Fibroblast of lung (primary cell): Measurements from ENCODE around the gene SH3D19.

ENCODE experiments used
- CTCF ChIP-seq, 2 donors: IDR thresholded peaks in 1 of 2; conservative IDR thresholded peaks in 1 of 2; 1 replicate in 1 of 2; 2 replicates in 1 of 2; pipeline ENCODE4 v1.5.1; 2011 to 2012; ENCODE audit warnings: low read length in 2 of 2, control low read depth in 1 of 2, inconsistent platforms in 1 of 2, low read depth in 1 of 2, mild to moderate bottlenecking in 1 of 2
- EZH2 ChIP-seq: IDR thresholded peaks from 2 replicates; pipeline ENCODE4 v1.5.1; 2012; ENCODE audit warnings: low read length, control low read depth, mild to moderate bottlenecking; ENCODE audit errors: missing control alignments

- no peak for TF ChIP-seq CTCF (conservative IDR thresholded peaks at IDR 0.05 in 1 of 2, IDR thresholded peaks at IDR 0.05 in 1 of 2; ENCODE audit: low read depth in 1 of 2, low read length in 2 of 2)
- TF ChIP-seq EZH2, result no peak
Observed at GRCh38 chr4:151105454-151106032, 219.9 kb downstream of the SH3D19 start.
